Astrocyte (in vitro differentiated cells and primary cell): ENCODE measurements around the gene FAM110D. TPM values are rescaled to one million over a fixed set of nuclear protein-coding genes. Genes with fewer than 3 reads are reported as not detected.

Experiments
- DNase-seq: peaks from one replicate; pipeline ENCODE4 v3.0.0-alpha.2; 2010; ENCODE audit warnings: low read depth
- FAIRE-seq: peaks from 2 replicates; lab custom pipeline; 2011; peaks lifted over from hg19 to GRCh38; lab: Jason Lieb, UNC
- H2AFZ ChIP-seq: 2 replicates; pipeline ENCODE4 v1.6.0; 2012; ENCODE audit warnings: low read depth, low read length, inconsistent platforms
- H3K27ac ChIP-seq: 2 replicates; pipeline ENCODE4 v1.5.1; 2011; ENCODE audit warnings: low read depth, low read length, inconsistent platforms
- H3K27me3 ChIP-seq: 2 replicates; pipeline ENCODE4 v1.6.0; 2011; ENCODE audit warnings: low read length, inconsistent platforms; ENCODE audit not compliant: insufficient read depth
- H3K36me3 ChIP-seq: 2 replicates; pipeline ENCODE4 v1.5.1; 2011; ENCODE audit warnings: low read length, inconsistent platforms; ENCODE audit not compliant: insufficient read depth
- H3K4me1 ChIP-seq: 2 replicates; pipeline ENCODE4 v1.5.1; 2011; ENCODE audit warnings: low read length, inconsistent platforms; ENCODE audit not compliant: insufficient read depth
- H3K4me2 ChIP-seq: 2 replicates; pipeline ENCODE4 v1.6.0; 2012; ENCODE audit warnings: low read length, inconsistent platforms
- H3K4me3 ChIP-seq: 2 replicates; pipeline ENCODE4 v1.5.1; 2011; ENCODE audit warnings: low read depth, mild to moderate bottlenecking, low read length, inconsistent platforms; ENCODE audit not compliant: insufficient read depth
- H3K79me2 ChIP-seq: 2 replicates; pipeline ENCODE4 v1.6.0; 2012; ENCODE audit warnings: mild to moderate bottlenecking, low read length, inconsistent platforms; ENCODE audit not compliant: insufficient read depth
- H3K9ac ChIP-seq: 2 replicates; pipeline ENCODE4 v1.6.0; 2012; ENCODE audit warnings: mild to moderate bottlenecking, low read length, inconsistent platforms
- H3K9me3 ChIP-seq: 2 replicates; pipeline ENCODE4 v1.5.1; 2012; ENCODE audit warnings: low read depth, mild to moderate bottlenecking, low read length, inconsistent platforms; ENCODE audit not compliant: insufficient read depth
- H4K20me1 ChIP-seq: 2 replicates; pipeline ENCODE4 v1.6.0; 2012; ENCODE audit warnings: low read length, inconsistent platforms; ENCODE audit not compliant: insufficient read depth
- H3K27ac Mint-ChIP-seq: one replicate; pipeline ENCODE4 v1.8.0; 2021; ENCODE audit warnings: mild to moderate bottlenecking, mixed read lengths; ENCODE audit not compliant: unreplicated experiment
- H3K27me3 Mint-ChIP-seq: one replicate; pipeline ENCODE4 v1.8.0; 2021; ENCODE audit warnings: low read depth, mixed read lengths; ENCODE audit not compliant: unreplicated experiment
- H3K36me3 Mint-ChIP-seq: one replicate; pipeline ENCODE4 v1.8.0; 2021; ENCODE audit warnings: low read depth, mixed read lengths; ENCODE audit not compliant: unreplicated experiment
- H3K4me1 Mint-ChIP-seq: one replicate; pipeline ENCODE4 v1.8.0; 2021; ENCODE audit warnings: low read depth, mixed read lengths; ENCODE audit not compliant: unreplicated experiment
- H3K4me3 Mint-ChIP-seq: one replicate; pipeline ENCODE4 v1.8.0; 2021; ENCODE audit warnings: mild to moderate bottlenecking, moderate library complexity, mixed read lengths; ENCODE audit not compliant: unreplicated experiment
- H3K9me3 Mint-ChIP-seq: one replicate; pipeline ENCODE4 v1.8.0; 2021; ENCODE audit warnings: mild to moderate bottlenecking, mixed read lengths; ENCODE audit not compliant: unreplicated experiment
- CTCF ChIP-seq: IDR thresholded peaks from 2 replicates; pipeline ENCODE4 v1.5.1; 2011; ENCODE audit warnings: low read depth, mild to moderate bottlenecking, inconsistent platforms, low read length, moderate library complexity; ENCODE audit not compliant: insufficient read depth
- EZH2 ChIP-seq: IDR thresholded peaks from 2 replicates; pipeline ENCODE4 v1.6.1; 2012; ENCODE audit warnings: mild to moderate bottlenecking, low read length, inconsistent platforms; ENCODE audit not compliant: insufficient read depth
- total RNA-seq: library from RNA; stranded (reverse); gene quantifications from 2 replicates; pipeline ENCODE4 v1.2.1, GENCODE V29; 2021

Gene FAM110D
- total RNA-seq, 1 donor from 2014 or later: 0.70 TPM

- no peak overlapping the region for H3K27ac Mint-ChIP-seq
- peaks cover 7% of the 10 kb centered on the region for H3K4me1 Mint-ChIP-seq
- no peak for TF ChIP-seq EZH2
- Histone ChIP-seq H3K27me3 (no peaks in the 10 kb centered on the region), H3K27ac (no peak overlapping the region), H3K4me1 (no peaks in the 10 kb centered on the region), H3K9ac (no peak overlapping the region), H3K4me2 (no peak overlapping the region), H3K79me2 (no peaks in the 10 kb centered on the region), H3K9me3 (no peaks in the 10 kb centered on the region), H2AFZ (no peak overlapping the region), H4K20me1 (no peaks in the 10 kb centered on the region), H3K36me3 (no peaks in the 10 kb centered on the region), H3K4me3 (no peak overlapping the region)
- H3K27me3 Mint-ChIP-seq: peaks cover 2% of the 10 kb centered on the region
- FAIRE-seq (no peak), DNase-seq (no peak)
- no peak overlapping the region for H3K4me3 Mint-ChIP-seq
- no peaks in the 10 kb centered on the region for H3K36me3 Mint-ChIP-seq
- no peaks in the 10 kb centered on the region for H3K9me3 Mint-ChIP-seq
Observed at GRCh38 chr1:26129778-26130177, 29.1 kb upstream of the FAM110D start.

GRCh38 chr1:26130695-26131094, 28.2 kb upstream of the FAM110D start:
- Mint-ChIP-seq H3K27ac (no peak overlapping the region), H3K36me3 (no peaks in the 10 kb centered on the region), H3K27me3 (peaks cover 2% of the 10 kb centered on the region), H3K9me3 (no peaks in the 10 kb centered on the region), H3K4me1 (peaks cover 7% of the 10 kb centered on the region), H3K4me3 (no peak overlapping the region)
- Histone ChIP-seq H3K9ac (no peak overlapping the region), H3K4me2 (no peak overlapping the region), H3K4me1 (no peaks in the 10 kb centered on the region), H3K79me2 (no peaks in the 10 kb centered on the region), H2AFZ (no peak overlapping the region), H3K27me3 (no peaks in the 10 kb centered on the region), H4K20me1 (no peaks in the 10 kb centered on the region), H3K27ac (no peak overlapping the region), H3K4me3 (no peak overlapping the region), H3K36me3 (no peaks in the 10 kb centered on the region), H3K9me3 (no peaks in the 10 kb centered on the region)
- DNase-seq: no peak
- TF ChIP-seq EZH2: no peak
- no peak for TF ChIP-seq CTCF
- no peak for FAIRE-seq

- H3K36me3 ChIP-seq: no peaks in the 10 kb centered on the region
- H3K79me2 ChIP-seq: no peaks in the 10 kb centered on the region
- no peak for FAIRE-seq
- H3K4me1 Mint-ChIP-seq: peaks cover 5% of the 10 kb centered on the region
- H3K27me3 ChIP-seq: no peaks in the 10 kb centered on the region
- TF ChIP-seq EZH2 (no peak), CTCF (no peak)
- no peak overlapping the region for H3K4me2 ChIP-seq
- H3K9ac ChIP-seq: no peak overlapping the region
- no peak overlapping the region for H3K4me3 Mint-ChIP-seq
- no peaks in the 10 kb centered on the region for H3K36me3 Mint-ChIP-seq
- no peak for DNase-seq
- no peak overlapping the region for H3K27ac Mint-ChIP-seq
- H3K9me3 ChIP-seq: no peaks in the 10 kb centered on the region
- no peaks in the 10 kb centered on the region for H4K20me1 ChIP-seq
- no peaks in the 10 kb centered on the region for H3K4me1 ChIP-seq
- H3K9me3 Mint-ChIP-seq: no peaks in the 10 kb centered on the region
- H3K27ac ChIP-seq: no peak overlapping the region
- no peak overlapping the region for H2AFZ ChIP-seq
- H3K27me3 Mint-ChIP-seq: peaks cover 2% of the 10 kb centered on the region
- no peak overlapping the region for H3K4me3 ChIP-seq
Observed at GRCh38 chr1:26132128-26132833, 26.6 kb upstream of the FAM110D start.
